ENCODE results near the gene PRRG3.

- no peak for TF ChIP-seq CTCF (IDR thresholded peaks at IDR 0.05; ENCODE audit: insufficient read depth, low read depth, low read length)
- no peak for TF ChIP-seq EZH2 (IDR thresholded peaks at IDR 0.05; ENCODE audit: insufficient read depth, low read length)
Measured at GRCh38 chrX:151700581-151700980, 5.3 kb downstream of the PRRG3 start.
